HepG2 (cell line): ENCODE measurements around the gene CRHR1. TPM values are rescaled to one million over a fixed set of nuclear protein-coding genes. Genes with fewer than 3 reads are reported as not detected.

Source experiments
- ARNTL ChIP-seq: sonication (generic); formaldehyde crosslinking; IDR thresholded peaks from 2 replicates; pipeline ENCODE4 v1.4.0; 2020; ENCODE audit warnings: mild to moderate bottlenecking, missing genetic modification reagents
- CCAR2 ChIP-seq: fragments of 200-400 bp; formaldehyde crosslinking; optimal IDR thresholded peaks from 2 replicates; pipeline ENCODE3; 2018; ENCODE audit warnings: low read depth, mild to moderate bottlenecking, low read length, moderate library complexity
- CENPX ChIP-seq: sonication (generic); formaldehyde crosslinking; IDR thresholded peaks from 2 replicates; pipeline ENCODE4 v1.9.0; 2021; ENCODE audit warnings: mild to moderate bottlenecking, missing genetic modification reagents, moderate library complexity
- DBP ChIP-seq: sonication (generic); formaldehyde crosslinking; IDR thresholded peaks from 2 replicates; pipeline ENCODE4 v1.4.0; 2020; ENCODE audit warnings: missing genetic modification reagents; ENCODE audit errors: not compliant biosample characterization
- ERF ChIP-seq: IDR thresholded peaks from 2 replicates; pipeline ENCODE4 v1.6.1; 2018; ENCODE audit warnings: missing biosample characterization, missing genetic modification reagents
- FLYWCH1 ChIP-seq: sonication (generic); formaldehyde crosslinking; IDR thresholded peaks from 2 replicates; pipeline ENCODE4 v1.8.1; 2023; ENCODE audit warnings: mild to moderate bottlenecking, missing genetic modification reagents
- GPN1 ChIP-seq: sonication (generic); formaldehyde crosslinking; IDR thresholded peaks from 2 replicates; pipeline ENCODE4 v1.5.1; 2020; ENCODE audit warnings: missing genetic modification reagents, borderline replicate concordance
- JUN ChIP-seq: sonication (generic); formaldehyde crosslinking; IDR thresholded peaks from 2 replicates; pipeline ENCODE4 v1.4.0; 2020; ENCODE audit warnings: mild to moderate bottlenecking, missing genetic modification reagents
- MTA3 ChIP-seq: sonication (generic); formaldehyde crosslinking; IDR thresholded peaks from 2 replicates; pipeline ENCODE4 v1.4.0; 2020; ENCODE audit warnings: missing genetic modification reagents
- MZF1 ChIP-seq: sonication (generic); formaldehyde crosslinking; IDR thresholded peaks from 2 replicates; pipeline ENCODE4 v1.8.1; 2023; ENCODE audit warnings: mild to moderate bottlenecking, missing genetic modification reagents, borderline replicate concordance
- RXRB ChIP-seq: IDR thresholded peaks from 2 replicates; pipeline ENCODE4 v1.6.1; 2016; ENCODE audit warnings: borderline replicate concordance, missing genetic modification reagents, missing compliant biosample characterization
- SMAD3 ChIP-seq: sonication (generic); formaldehyde crosslinking; IDR thresholded peaks from 2 replicates; pipeline ENCODE4 v1.4.0; 2020; ENCODE audit warnings: missing genetic modification reagents
- SMARCE1 ChIP-seq: fragments of 450-650 bp; IDR thresholded peaks from 2 replicates; pipeline ENCODE4 v1.6.1; 2017; ENCODE audit warnings: borderline replicate concordance
- TEAD2 ChIP-seq: sonication (generic); formaldehyde crosslinking; IDR thresholded peaks from 2 replicates; pipeline ENCODE4 v1.9.0; 2021; ENCODE audit warnings: missing genetic modification reagents
- YEATS2 ChIP-seq: sonication (generic); formaldehyde crosslinking; IDR thresholded peaks from 2 replicates; pipeline ENCODE4 v1.4.0; 2020; ENCODE audit warnings: missing genetic modification reagents, borderline replicate concordance
- YY1 ChIP-seq: IDR thresholded peaks from 2 replicates; pipeline ENCODE4 v1.6.1; 2011; ENCODE audit warnings: low read length, low read depth, moderate library complexity, mild to moderate bottlenecking; ENCODE audit not compliant: insufficient read depth, insufficient replicate concordance
- ZBTB42 ChIP-seq: sonication (generic); formaldehyde crosslinking; IDR thresholded peaks from 2 replicates; pipeline ENCODE4 v1.5.0; 2020; ENCODE audit warnings: mild to moderate bottlenecking, missing genetic modification reagents
- ZBTB7B ChIP-seq: sonication (generic); formaldehyde crosslinking; IDR thresholded peaks from 2 replicates; pipeline ENCODE4 v1.4.0; 2020; ENCODE audit warnings: missing genetic modification reagents
- ZNF101 ChIP-seq: sonication (generic); formaldehyde crosslinking; IDR thresholded peaks from 2 replicates; pipeline ENCODE4 v1.4.0; 2020; ENCODE audit warnings: mild to moderate bottlenecking, low read depth, missing genetic modification reagents, borderline replicate concordance
- ZNF263 ChIP-seq: sonication (generic); formaldehyde crosslinking; IDR thresholded peaks from 2 replicates; pipeline ENCODE4 v1.4.0; 2020; ENCODE audit warnings: missing genetic modification reagents
- ZNF510 ChIP-seq: sonication (generic); formaldehyde crosslinking; IDR thresholded peaks from 2 replicates; pipeline ENCODE4 v1.4.0; 2020; ENCODE audit warnings: low read depth, mild to moderate bottlenecking, missing genetic modification reagents
- ZNF672 ChIP-seq: sonication (generic); formaldehyde crosslinking; IDR thresholded peaks from 2 replicates; pipeline ENCODE4 v1.8.1; 2022; ENCODE audit warnings: missing genetic modification reagents
- ZNF782 ChIP-seq: sonication (generic); formaldehyde crosslinking; IDR thresholded peaks from 2 replicates; pipeline ENCODE4 v1.4.0; 2020; ENCODE audit warnings: missing genetic modification reagents, mild to moderate bottlenecking, borderline replicate concordance
- ZSCAN22 ChIP-seq: sonication (generic); formaldehyde crosslinking; IDR thresholded peaks from 2 replicates; pipeline ENCODE4 v1.4.0; 2020; ENCODE audit warnings: mild to moderate bottlenecking, missing genetic modification reagents
- ZSCAN9 ChIP-seq: IDR thresholded peaks from 2 replicates; pipeline ENCODE4 v1.6.1; 2016; ENCODE audit warnings: borderline replicate concordance
- polyA plus RNA-seq, 8 experiments: library from polyadenylated mRNA; depleted of rRNA in 3 of 8; stranded (reverse) in 7 of 8; unstranded in 1 of 8; fragments of >200 nt; fragmentation: Illumina TruSeq in 4 of 8; extraction: Trizol in 4 of 8; gene quantifications; 2 replicates each; pipeline versions ENCODE4 v1.2.1 to v1.2.3, GENCODE V29; 2011 to 2016; ENCODE audit warnings: low read depth in 4 of 8, missing spikeins in 1 of 8, mixed read lengths in 1 of 8; ENCODE audit not compliant: insufficient read depth in 1 of 8
- total RNA-seq, 5 experiments: library from RNA; depleted of rRNA; stranded (reverse); fragments of >200 nt; fragmentation: Illumina TruSeq; extraction: Trizol; gene quantifications; 2 replicates each; pipeline ENCODE4 v1.2.3, GENCODE V29; 2016; ENCODE audit warnings: low read depth in 1 of 5
- TF ChIP-seq, protein P1 (sequence below): IDR thresholded peaks from 2 replicates; pipeline ENCODE4 v1.6.1; 2016; ENCODE audit warnings: control low read depth
- TF ChIP-seq, protein P2 (sequence below): sonication (generic); formaldehyde crosslinking; IDR thresholded peaks from 2 replicates; pipeline ENCODE4 v1.9.0; 2022; ENCODE audit warnings: low read depth, missing genetic modification reagents
- TF ChIP-seq, protein P3 (sequence below): conservative IDR thresholded peaks from 2 replicates; pipeline ENCODE4 v1.6.1; 2018; ENCODE audit warnings: missing genetic modification reagents

CRHR1 gene
- total and polyA plus RNA-seq, 2 of the 13 experiments (the other 11 are each of a cell fraction or from before 2014, with no cell fraction given), result not detected

DNA sequence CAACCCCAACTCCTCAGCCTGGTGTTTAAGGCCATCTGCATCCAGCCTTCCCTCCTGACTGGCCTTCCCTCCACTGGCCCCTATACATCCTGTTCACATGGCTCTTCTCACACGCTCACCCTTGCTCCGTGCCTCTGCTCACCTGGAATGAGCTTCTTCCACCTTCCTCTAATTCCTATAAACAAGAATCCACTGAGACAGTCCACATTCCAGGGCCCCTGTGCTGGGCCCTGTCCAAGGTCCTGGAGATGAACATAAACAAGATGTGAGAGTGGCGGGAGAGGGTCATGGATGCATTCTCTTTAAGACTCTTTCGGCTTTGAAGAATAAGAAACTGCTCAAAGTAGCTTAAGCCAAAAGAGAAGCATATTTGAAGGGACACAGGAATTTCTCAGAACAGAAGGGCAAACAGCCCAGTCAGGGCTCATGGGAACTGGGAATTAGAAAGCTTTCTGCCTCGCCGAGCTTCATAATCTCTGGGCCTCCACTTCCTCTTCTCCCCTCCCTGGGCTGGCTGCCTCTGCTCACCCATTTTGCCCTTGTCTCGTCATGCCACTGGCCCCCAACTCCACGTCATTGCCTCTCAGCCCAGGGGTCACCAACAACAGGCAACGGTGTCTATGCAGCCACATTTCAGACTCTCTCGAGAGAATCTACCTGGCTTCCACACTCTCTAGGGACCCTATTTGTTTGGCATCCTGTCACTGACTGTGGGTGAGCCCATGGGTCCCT, 74.0 kb downstream of the CRHR1 start (continued):
- TF ChIP-seq ZSCAN9 (CRISPR knock-in tag), result peak; percentile 98
- no peak for TF ChIP-seq ZBTB7B (CRISPR knock-in tag)
- TF ChIP-seq YEATS2 (CRISPR knock-in tag), result peak; percentile 56; the same call in 1 of the 2 replicates
- TF ChIP-seq ZNF101 (CRISPR knock-in tag), result no peak
- TF ChIP-seq MTA3 (CRISPR knock-in tag), result no peak
- TF ChIP-seq, protein P1, sequence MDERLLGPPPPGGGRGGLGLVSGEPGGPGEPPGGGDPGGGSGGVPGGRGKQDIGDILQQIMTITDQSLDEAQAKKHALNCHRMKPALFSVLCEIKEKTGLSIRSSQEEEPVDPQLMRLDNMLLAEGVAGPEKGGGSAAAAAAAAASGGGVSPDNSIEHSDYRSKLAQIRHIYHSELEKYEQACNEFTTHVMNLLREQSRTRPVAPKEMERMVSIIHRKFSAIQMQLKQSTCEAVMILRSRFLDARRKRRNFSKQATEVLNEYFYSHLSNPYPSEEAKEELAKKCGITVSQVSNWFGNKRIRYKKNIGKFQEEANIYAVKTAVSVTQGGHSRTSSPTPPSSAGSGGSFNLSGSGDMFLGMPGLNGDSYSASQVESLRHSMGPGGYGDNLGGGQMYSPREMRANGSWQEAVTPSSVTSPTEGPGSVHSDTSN (CRISPR knock-in tag), result no peak
- no peak for TF ChIP-seq CENPX
- 0 out of 2 replicates have a peak, but pooled peaks have one; percentile 35 for TF ChIP-seq MZF1
- no peak for TF ChIP-seq ZNF672 (CRISPR knock-in tag)
- no peak for TF ChIP-seq ZSCAN22 (CRISPR knock-in tag)
- TF ChIP-seq SMARCE1, result no peak
- TF ChIP-seq SMAD3 (CRISPR knock-in tag), result peak; percentile 95
- TF ChIP-seq TEAD2 (CRISPR knock-in tag), result peak; percentile 83; the same call in 1 of the 2 replicates
- TF ChIP-seq JUN, result no peak
- TF ChIP-seq FLYWCH1 (CRISPR knock-in tag), result no peak
- TF ChIP-seq CCAR2, result no peak
- TF ChIP-seq, protein P2, sequence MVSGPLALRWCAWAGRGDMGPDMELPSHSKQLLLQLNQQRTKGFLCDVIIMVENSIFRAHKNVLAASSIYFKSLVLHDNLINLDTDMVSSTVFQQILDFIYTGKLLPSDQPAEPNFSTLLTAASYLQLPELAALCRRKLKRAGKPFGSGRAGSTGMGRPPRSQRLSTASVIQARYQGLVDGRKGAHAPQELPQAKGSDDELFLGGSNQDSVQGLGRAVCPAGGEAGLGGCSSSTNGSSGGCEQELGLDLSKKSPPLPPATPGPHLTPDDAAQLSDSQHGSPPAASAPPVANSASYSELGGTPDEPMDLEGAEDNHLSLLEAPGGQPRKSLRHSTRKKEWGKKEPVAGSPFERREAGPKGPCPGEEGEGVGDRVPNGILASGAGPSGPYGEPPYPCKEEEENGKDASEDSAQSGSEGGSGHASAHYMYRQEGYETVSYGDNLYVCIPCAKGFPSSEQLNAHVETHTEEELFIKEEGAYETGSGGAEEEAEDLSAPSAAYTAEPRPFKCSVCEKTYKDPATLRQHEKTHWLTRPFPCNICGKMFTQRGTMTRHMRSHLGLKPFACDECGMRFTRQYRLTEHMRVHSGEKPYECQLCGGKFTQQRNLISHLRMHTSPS, result no peak
- no peak for TF ChIP-seq ZNF263
- TF ChIP-seq ZBTB42, result no peak
- no peak for TF ChIP-seq ARNTL (CRISPR knock-in tag)
- TF ChIP-seq, protein P3, sequence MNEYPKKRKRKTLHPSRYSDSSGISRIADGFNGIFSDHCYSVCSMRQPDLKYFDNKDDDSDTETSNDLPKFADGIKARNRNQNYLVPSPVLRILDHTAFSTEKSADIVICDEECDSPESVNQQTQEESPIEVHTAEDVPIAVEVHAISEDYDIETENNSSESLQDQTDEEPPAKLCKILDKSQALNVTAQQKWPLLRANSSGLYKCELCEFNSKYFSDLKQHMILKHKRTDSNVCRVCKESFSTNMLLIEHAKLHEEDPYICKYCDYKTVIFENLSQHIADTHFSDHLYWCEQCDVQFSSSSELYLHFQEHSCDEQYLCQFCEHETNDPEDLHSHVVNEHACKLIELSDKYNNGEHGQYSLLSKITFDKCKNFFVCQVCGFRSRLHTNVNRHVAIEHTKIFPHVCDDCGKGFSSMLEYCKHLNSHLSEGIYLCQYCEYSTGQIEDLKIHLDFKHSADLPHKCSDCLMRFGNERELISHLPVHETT (CRISPR knock-in tag), result no peak; the same call in 1 of the 2 replicates
- no peak for TF ChIP-seq YY1
- TF ChIP-seq ZNF510 (CRISPR knock-in tag), result no peak
- peak; percentile 92 for TF ChIP-seq ERF (CRISPR knock-in tag)
- peak; percentile 60; the same call in 1 of the 2 replicates for TF ChIP-seq RXRB
- TF ChIP-seq ZNF782, result no peak
- TF ChIP-seq GPN1, result no peak
- TF ChIP-seq DBP, result no peak
